K562 (cell line): ENCODE data around the gene RMC1. TPM values are rescaled to one million over a fixed set of nuclear protein-coding genes. Genes with fewer than 3 reads are reported as not detected.

Experiments used
- CC2D1A ChIP-seq: fragments of 450-650 bp; IDR thresholded peaks from 2 replicates; pipeline ENCODE4 v1.6.1; 2017; ENCODE audit warnings: mild to moderate bottlenecking
- HDAC2 ChIP-seq: fragments of 450-650 bp; IDR thresholded peaks from 2 replicates; pipeline ENCODE4 v1.6.1; 2016; ENCODE audit warnings: mild to moderate bottlenecking
- LARP7 ChIP-seq: fragments of 450-650 bp; IDR thresholded peaks from 2 replicates; pipeline ENCODE4 v1.6.1; 2016
- ZNF253 ChIP-seq: fragments of 250-450 bp; sonication (Bioruptor Pico); conservative IDR thresholded peaks from 2 replicates; pipeline ENCODE4 v1.6.1; 2021; ENCODE audit warnings: mild to moderate bottlenecking
- polyA plus RNA-seq, 8 experiments: library from polyadenylated mRNA; depleted of rRNA in 4 of 8; stranded (reverse) in 5 of 8; unstranded in 3 of 8; fragments of >200 nt; fragmentation: Nextera tagmentation in 2 of 8; fragmentation: Illumina TruSeq in 1 of 8; extraction: Ambion mirVana in 2 of 8; extraction: Trizol in 1 of 8; gene quantifications; 2 replicates each; pipeline versions ENCODE4 v1.2.1 to v1.2.3, GENCODE V29; 2011 to 2014; ENCODE audit warnings: inconsistent platforms in 1 of 8, missing spikeins in 1 of 8
- total RNA-seq, 7 experiments: library from RNA; depleted of rRNA in 6 of 7; stranded (reverse); fragments of >200 nt in 6 of 7; fragmentation: Illumina TruSeq in 2 of 7; extraction: Trizol in 2 of 7; gene quantifications; 2 replicates each; pipeline versions ENCODE4 v1.2.1 to v1.2.3, GENCODE V29; 2011 to 2021; ENCODE audit warnings: low replicate concordance in 1 of 7
- TF ChIP-seq, protein P1 (sequence below), 2 experiments: fragments of 450-650 bp; IDR thresholded peaks; 2 replicates each; pipeline ENCODE4 v1.6.1; 2016; ENCODE audit warnings: mild to moderate bottlenecking in 2 of 2, borderline replicate concordance in 1 of 2, low read depth in 1 of 2, moderate library complexity in 1 of 2
- TF ChIP-seq, protein P2 (sequence below): fragments of 200-800 bp; sonication (Bioruptor generic); IDR thresholded peaks from 2 replicates; pipeline ENCODE4 v1.6.1; 2016; ENCODE audit warnings: missing genetic modification characterization, missing compliant biosample characterization

RMC1 gene
- total and polyA plus RNA-seq, 9 of the 15 experiments (the other 6 are each of a cell fraction or from before 2014, with no cell fraction given): 7.5 to 42.4 (median 35.5) TPM

DNA sequence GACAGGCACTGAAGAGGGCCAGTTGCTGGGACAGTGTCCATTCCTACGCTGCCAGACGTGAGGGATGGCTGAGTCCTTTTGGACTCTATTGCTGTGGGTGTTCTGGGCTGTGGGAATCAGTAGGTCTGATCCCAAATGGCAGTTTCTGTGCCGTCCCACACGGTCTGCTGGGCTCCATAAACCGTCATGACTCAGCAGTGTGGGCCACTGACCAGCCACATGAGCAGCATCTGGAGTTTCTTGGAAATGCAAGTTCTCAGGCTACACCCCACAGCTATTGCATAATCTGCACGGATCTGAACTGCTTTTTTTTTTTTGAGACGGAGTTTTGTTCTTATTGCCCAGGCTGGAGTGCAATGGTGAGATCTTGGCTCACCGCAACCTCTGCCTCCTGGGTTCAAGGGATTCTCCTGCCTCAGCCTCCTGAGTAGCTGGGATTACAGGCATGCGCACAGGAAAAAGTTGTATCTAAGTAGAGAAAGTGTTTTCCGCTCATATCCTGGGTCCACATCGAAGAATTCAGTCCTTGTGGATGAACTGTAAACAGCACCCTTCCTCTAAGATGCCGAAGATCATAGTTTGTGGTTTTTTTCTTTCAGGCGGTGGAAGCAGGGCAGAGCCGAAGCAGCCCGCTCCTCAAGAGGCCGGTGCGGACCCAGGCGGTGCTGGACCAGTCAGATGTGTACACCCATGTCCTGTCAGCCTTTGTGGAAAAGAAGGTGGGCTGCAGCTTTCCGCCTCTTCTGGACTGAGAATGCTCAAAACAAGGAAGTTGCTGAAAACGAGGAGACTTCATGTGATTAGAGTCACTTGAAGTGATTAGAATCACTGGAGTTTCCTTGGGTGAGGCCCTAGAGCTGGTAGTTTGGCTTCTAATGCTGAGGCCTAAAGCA lies 25.5 kb downstream of the RMC1 start (continued):
- TF ChIP-seq, protein P1, sequence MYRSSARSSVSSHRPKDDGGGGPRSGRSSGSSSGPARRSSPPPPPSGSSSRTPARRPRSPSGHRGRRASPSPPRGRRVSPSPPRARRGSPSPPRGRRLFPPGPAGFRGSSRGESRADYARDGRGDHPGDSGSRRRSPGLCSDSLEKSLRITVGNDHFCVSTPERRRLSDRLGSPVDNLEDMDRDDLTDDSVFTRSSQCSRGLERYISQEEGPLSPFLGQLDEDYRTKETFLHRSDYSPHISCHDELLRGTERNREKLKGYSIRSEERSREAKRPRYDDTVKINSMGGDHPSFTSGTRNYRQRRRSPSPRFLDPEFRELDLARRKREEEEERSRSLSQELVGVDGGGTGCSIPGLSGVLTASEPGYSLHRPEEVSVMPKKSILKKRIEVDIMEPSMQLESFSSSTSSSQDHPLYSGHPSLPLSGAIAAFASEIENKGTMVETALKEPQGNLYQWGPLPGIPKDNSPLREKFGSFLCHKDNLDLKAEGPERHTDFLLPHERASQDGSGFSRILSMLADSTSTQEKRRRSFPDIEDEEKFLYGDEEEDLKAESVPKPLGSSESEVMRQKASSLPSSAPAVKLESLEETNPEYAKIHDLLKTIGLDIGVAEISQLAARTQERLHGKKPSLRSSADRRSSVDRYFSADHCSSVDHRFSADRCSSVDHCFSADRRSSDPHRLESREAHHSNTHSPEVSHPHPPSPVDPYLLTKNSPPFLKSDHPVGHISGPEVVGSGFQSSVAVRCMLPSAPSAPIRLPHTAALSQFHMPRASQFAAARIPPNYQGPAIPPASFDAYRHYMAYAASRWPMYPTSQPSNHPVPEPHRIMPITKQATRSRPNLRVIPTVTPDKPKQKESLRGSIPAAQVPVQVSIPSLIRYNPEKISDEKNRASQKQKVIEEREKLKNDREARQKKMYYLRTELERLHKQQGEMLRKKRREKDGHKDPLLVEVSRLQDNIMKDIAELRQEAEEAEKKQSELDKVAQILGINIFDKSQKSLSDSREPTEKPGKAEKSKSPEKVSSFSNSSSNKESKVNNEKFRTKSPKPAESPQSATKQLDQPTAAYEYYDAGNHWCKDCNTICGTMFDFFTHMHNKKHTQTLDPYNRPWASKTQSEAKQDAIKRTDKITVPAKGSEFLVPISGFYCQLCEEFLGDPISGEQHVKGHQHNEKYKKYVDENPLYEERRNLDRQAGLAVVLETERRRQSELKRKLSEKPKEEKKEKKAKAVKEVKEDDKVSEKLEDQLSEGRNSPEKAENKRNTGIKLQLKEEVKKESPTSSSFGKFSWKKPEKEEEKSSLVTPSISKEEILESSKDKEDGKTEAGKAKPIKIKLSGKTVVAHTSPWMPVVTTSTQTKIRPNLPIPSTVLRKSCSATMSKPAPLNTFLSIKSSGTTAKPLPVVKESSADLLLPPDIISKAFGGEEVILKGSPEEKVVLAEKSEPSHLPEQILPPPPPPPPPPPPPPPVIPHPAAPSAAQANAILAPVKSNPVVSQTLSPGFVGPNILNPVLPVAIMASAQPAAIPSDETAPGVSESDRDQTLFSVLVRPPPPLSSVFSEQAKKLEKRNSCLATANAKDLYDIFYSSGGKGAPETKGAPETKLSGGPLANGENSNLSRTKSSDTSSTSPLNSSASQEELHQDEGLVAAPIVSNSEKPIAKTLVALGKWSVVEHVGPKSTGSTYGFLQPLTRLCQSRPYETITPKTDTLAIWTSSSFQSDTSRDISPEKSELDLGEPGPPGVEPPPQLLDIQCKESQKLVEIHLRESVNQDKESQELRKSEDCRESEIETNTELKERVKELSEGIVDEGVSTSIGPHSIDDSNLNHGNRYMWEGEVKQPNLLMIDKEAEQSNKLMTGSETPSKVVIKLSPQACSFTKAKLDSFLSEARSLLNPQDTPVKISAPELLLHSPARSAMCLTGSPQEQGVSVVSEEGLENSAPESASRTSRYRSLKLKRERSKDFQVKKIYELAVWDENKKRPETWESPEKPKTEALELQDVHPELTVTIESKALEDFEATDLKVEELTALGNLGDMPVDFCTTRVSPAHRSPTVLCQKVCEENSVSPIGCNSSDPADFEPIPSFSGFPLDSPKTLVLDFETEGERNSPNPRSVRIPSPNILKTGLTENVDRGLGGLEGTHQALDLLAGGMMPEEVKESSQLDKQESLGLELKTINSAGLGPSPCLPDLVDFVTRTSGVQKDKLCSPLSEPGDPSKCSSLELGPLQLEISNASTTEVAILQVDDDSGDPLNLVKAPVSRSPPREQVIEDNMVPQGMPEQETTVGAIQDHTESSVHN (IDR thresholded peaks at IDR 0.05; ENCODE audit: borderline replicate concordance in 1 of 2, low read depth in 1 of 2): peak in 1 of 2 experiments; percentile 96; a peak in 2 of 4 replicates
- TF ChIP-seq CC2D1A (peak; percentile 65; the same call in 1 of the 2 replicates), HDAC2 (peak; percentile 87), LARP7 (no peak), ZNF253 (CRISPR knock-in tag) (no peak)
- TF ChIP-seq, protein P2, sequence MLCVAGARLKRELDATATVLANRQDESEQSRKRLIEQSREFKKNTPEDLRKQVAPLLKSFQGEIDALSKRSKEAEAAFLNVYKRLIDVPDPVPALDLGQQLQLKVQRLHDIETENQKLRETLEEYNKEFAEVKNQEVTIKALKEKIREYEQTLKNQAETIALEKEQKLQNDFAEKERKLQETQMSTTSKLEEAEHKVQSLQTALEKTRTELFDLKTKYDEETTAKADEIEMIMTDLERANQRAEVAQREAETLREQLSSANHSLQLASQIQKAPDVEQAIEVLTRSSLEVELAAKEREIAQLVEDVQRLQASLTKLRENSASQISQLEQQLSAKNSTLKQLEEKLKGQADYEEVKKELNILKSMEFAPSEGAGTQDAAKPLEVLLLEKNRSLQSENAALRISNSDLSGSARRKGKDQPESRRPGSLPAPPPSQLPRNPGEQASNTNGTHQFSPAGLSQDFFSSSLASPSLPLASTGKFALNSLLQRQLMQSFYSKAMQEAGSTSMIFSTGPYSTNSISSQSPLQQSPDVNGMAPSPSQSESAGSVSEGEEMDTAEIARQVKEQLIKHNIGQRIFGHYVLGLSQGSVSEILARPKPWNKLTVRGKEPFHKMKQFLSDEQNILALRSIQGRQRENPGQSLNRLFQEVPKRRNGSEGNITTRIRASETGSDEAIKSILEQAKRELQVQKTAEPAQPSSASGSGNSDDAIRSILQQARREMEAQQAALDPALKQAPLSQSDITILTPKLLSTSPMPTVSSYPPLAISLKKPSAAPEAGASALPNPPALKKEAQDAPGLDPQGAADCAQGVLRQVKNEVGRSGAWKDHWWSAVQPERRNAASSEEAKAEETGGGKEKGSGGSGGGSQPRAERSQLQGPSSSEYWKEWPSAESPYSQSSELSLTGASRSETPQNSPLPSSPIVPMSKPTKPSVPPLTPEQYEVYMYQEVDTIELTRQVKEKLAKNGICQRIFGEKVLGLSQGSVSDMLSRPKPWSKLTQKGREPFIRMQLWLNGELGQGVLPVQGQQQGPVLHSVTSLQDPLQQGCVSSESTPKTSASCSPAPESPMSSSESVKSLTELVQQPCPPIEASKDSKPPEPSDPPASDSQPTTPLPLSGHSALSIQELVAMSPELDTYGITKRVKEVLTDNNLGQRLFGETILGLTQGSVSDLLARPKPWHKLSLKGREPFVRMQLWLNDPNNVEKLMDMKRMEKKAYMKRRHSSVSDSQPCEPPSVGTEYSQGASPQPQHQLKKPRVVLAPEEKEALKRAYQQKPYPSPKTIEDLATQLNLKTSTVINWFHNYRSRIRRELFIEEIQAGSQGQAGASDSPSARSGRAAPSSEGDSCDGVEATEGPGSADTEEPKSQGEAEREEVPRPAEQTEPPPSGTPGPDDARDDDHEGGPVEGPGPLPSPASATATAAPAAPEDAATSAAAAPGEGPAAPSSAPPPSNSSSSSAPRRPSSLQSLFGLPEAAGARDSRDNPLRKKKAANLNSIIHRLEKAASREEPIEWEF (CRISPR knock-in tag): 0 out of 2 replicates have a peak, but pooled peaks have one; percentile 30
